Measurements from ENCODE around the gene SNTG2. TPM values are rescaled to one million over a fixed set of nuclear protein-coding genes. Genes with fewer than 3 reads are reported as not detected.

Gene SNTG2
- total and polyA plus RNA-seq, 10 of the 15 experiments (the other 5 are each of a cell fraction or from before 2014, with no cell fraction given) = not detected

DNA sequence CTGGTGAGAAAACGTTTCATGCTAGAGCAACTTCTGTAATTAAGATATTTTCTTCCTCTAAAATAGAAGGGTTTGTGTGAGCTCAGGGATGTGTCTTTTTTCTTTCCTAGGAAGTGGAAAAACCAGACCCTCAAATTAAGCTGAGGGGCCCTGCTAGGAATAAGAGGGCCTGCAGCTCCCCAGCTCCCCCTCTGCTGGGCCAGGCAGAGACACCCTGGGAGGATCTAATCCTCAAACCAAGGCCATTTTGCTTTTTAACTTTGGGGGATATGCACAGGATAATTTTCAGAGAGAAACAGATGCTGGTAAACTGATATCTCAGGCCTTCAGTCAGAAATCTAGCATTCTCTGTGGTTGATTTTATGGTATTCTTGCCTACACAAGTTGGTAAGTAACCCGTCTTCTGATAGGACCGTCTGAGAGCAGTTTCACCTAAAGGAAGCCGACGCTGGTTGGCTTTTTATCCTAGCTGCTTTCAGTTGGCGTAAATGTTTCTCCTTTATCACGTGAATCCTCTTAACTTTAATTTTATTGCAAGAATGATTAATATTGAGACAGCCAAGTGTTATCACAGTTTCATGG, 34.8 kb downstream of the SNTG2 start:
- POLR2A ChIA-PET = interaction anchor here (0.6 kb wide), 1 partner anchor 32 kb away, joined by 3 read pairs; no protein-coding TSS in a partner anchor

More for the DNA sequence above, 34.8 kb downstream of the SNTG2 start:
- intact Hi-C loops (cut with micrococcal nuclease; ENCODE audit: unreplicated experiment) = no loop called here
- Histone ChIP-seq H4K20me1 (ENCODE audit: control insufficient read depth, insufficient read depth) (no peaks in the 10 kb centered on the region), H3K4me2 (ENCODE audit: control insufficient read depth, insufficient read depth) (no peak overlapping the region), H3K4me3 (no peak overlapping the region), H3K4me1 (ENCODE audit: control insufficient read depth, insufficient read depth, low read length) (no peaks in the 10 kb centered on the region), H3K79me2 (ENCODE audit: control insufficient read depth, insufficient read depth, low read length) (no peaks in the 10 kb centered on the region), H3K9me3 (replicated peaks; ENCODE audit: control insufficient read depth, insufficient read depth, low read length) (no peaks in the 10 kb centered on the region), H2AFZ (ENCODE audit: control insufficient read depth, low read depth, low read length) (no peak overlapping the region), H3K9ac (ENCODE audit: control insufficient read depth, insufficient read depth, low read length) (no peak overlapping the region), H3K36me3 (ENCODE audit: control insufficient read depth in 2 of 2, insufficient read depth in 2 of 2, low read length in 1 of 2) (no peaks in the 10 kb centered on the region), H3K27me3 (replicated peaks in 1 of 2; ENCODE audit: control insufficient read depth in 2 of 2, insufficient read depth in 2 of 2, low read length in 1 of 2) (no peaks in the 10 kb centered on the region; a peak in 2 of 4 replicates), H3K27ac (ENCODE audit: control insufficient read depth, insufficient read depth) (no peak overlapping the region)
- in situ Hi-C loops (cut with MboI) = no loop called here
- ATAC-seq (no peak), DNase-seq (ENCODE audit: low read depth, low spot score) (no peak), FAIRE-seq (no peak)
- ChIA-PET SMC1A (ENCODE audit: uncharacterized antibody, unreplicated experiment) (no interaction called here), RAD21 (ENCODE audit: unreplicated experiment) (no interaction called here), CTCF (no interaction called here)
- TF ChIP-seq GATAD2B (conservative IDR thresholded peaks at IDR 0.05; ENCODE audit: low read depth) (no peak), IKZF2 (IDR thresholded peaks at IDR 0.05) (no peak), WRNIP1 (IDR thresholded peaks at IDR 0.05; ENCODE audit: borderline replicate concordance, low read depth, low read length) (no peak), SMAD5 (IDR thresholded peaks at IDR 0.05; ENCODE audit: low read depth) (no peak), TCF7 (IDR thresholded peaks at IDR 0.05; ENCODE audit: borderline replicate concordance) (no peak), ZBTB11 (CRISPR knock-in tag; IDR thresholded peaks at IDR 0.05) (no peak), NRF1 (conservative IDR thresholded peaks at IDR 0.05; ENCODE audit: low read depth, low read length) (no peak), FOS (IDR thresholded peaks at IDR 0.05; ENCODE audit: borderline replicate concordance, extremely low read depth, insufficient read length) (no peak), ZBTB4 (CRISPR knock-in tag; IDR thresholded peaks at IDR 0.05) (no peak), POLR2AphosphoS5 (IDR thresholded peaks at IDR 0.05; ENCODE audit: low read length) (no peak), PAX8 (IDR thresholded peaks at IDR 0.05) (no peak), CEBPB (IDR thresholded peaks at IDR 0.05; ENCODE audit: borderline replicate concordance in 1 of 2, low read depth in 2 of 2, low read length in 2 of 2) (no peak), ZNF622 (IDR thresholded peaks at IDR 0.05) (no peak), ZNF217 (IDR thresholded peaks at IDR 0.05) (no peak), RUNX3 (IDR thresholded peaks at IDR 0.05; ENCODE audit: low read length) (no peak), ZNF207 (IDR thresholded peaks at IDR 0.05; ENCODE audit: borderline replicate concordance) (no peak), SUZ12 (IDR thresholded peaks at IDR 0.05; ENCODE audit: unreplicated experiment) (no peak), MYB (IDR thresholded peaks at IDR 0.05; ENCODE audit: borderline replicate concordance, low read depth, low read length) (no peak)
- WGBS (ENCODE audit: insufficient coverage, insufficient replicate concordance, low lambda C conversion rate, missing lambda C conversion rate) = 18% methylated on average over 7 of the region's 7 CpGs
- no TSS peak for BruUV-seq (replicated peaks)
